DND-41 (cell line): ENCODE results near the gene GNAS.

Experiments
- ATAC-seq: fragments of 200-7000 bp; cut with Tn5 transposase; 3 replicates; pipeline ENCODE4 v1.9.1; 2021; ENCODE audit warnings: low read depth; ENCODE audit not compliant: insufficient read depth
- DNase-seq: peaks from one replicate; pipeline ENCODE4 v3.0.0-alpha.2; 2020
- H2AFZ ChIP-seq: 2 replicates; pipeline ENCODE4 v1.6.0; 2012; ENCODE audit warnings: low read depth, low read length
- H3K27ac ChIP-seq: 2 replicates; pipeline ENCODE4 v1.5.1; 2012; ENCODE audit warnings: low read length, inconsistent platforms
- H3K27me3 ChIP-seq: fragments of 200-600 bp; sonication (generic); 2 replicates; pipeline ENCODE4 v1.6.0; 2012; ENCODE audit warnings: low read length, mild to moderate bottlenecking, inconsistent platforms; ENCODE audit not compliant: insufficient read depth, poor library complexity
- H3K36me3 ChIP-seq: 2 replicates; pipeline ENCODE4 v1.5.1; 2012; ENCODE audit warnings: low read length, inconsistent platforms; ENCODE audit not compliant: insufficient read depth
- H3K4me1 ChIP-seq: 2 replicates; pipeline ENCODE4 v1.5.1; 2012; ENCODE audit warnings: mild to moderate bottlenecking, low read length; ENCODE audit not compliant: insufficient read depth
- H3K4me2 ChIP-seq: 2 replicates; pipeline ENCODE4 v1.6.0; 2012; ENCODE audit warnings: mild to moderate bottlenecking, moderate library complexity, low read length, inconsistent platforms; ENCODE audit not compliant: insufficient read depth
- H3K4me3 ChIP-seq, 2 experiments: fragments of 200-600 bp in 1 of 2; shearing (Covaris generic) in 1 of 2; 2 replicates each; pipeline ENCODE4 v1.5.1; 2012 to 2016; ENCODE audit warnings: inconsistent platforms in 2 of 2, low read length in 2 of 2, mild to moderate bottlenecking in 2 of 2, low read depth in 1 of 2, moderate library complexity in 1 of 2
- H3K79me2 ChIP-seq: 2 replicates; pipeline ENCODE4 v1.6.0; 2012; ENCODE audit warnings: low read length, inconsistent platforms; ENCODE audit not compliant: insufficient read depth
- H3K9ac ChIP-seq: 2 replicates; pipeline ENCODE4 v1.6.0; 2012; ENCODE audit warnings: low read depth, mild to moderate bottlenecking, inconsistent platforms, low read length, moderate library complexity
- H3K9me3 ChIP-seq: 2 replicates; pipeline ENCODE4 v1.5.1; 2012; ENCODE audit warnings: low read length, moderate library complexity, mild to moderate bottlenecking, inconsistent platforms; ENCODE audit not compliant: insufficient read depth, severe bottlenecking
- H4K20me1 ChIP-seq: 2 replicates; pipeline ENCODE4 v1.6.0; 2012; ENCODE audit warnings: low read length; ENCODE audit not compliant: insufficient read depth
- CTCF ChIP-seq: IDR thresholded peaks from 2 replicates; pipeline ENCODE4 v1.5.1; 2012; ENCODE audit warnings: borderline replicate concordance, low read length, moderate library complexity, mild to moderate bottlenecking; ENCODE audit not compliant: poor library complexity, severe bottlenecking; ENCODE audit errors: extremely low read depth
- EZH2 ChIP-seq: IDR thresholded peaks from 3 replicates; pipeline ENCODE4 v1.6.1; 2012; ENCODE audit warnings: borderline replicate concordance, low read depth, mild to moderate bottlenecking, moderate library complexity, low read length, inconsistent platforms; ENCODE audit not compliant: severe bottlenecking

The GNAS gene

GRCh38 chr20:58811334-58811733 lies 41.2 kb upstream of the GNAS start:
- H3K27me3 ChIP-seq = peaks cover 21% of the 10 kb centered on the region
- no peak for ATAC-seq

GRCh38 chr20:58813369-58813768 lies 39.1 kb upstream of the GNAS start:
- peaks cover 10% of the 10 kb centered on the region for H3K4me1 ChIP-seq
- no peak overlapping the region for H3K9ac ChIP-seq
- no peak for TF ChIP-seq EZH2
- TF ChIP-seq CTCF = no peak
- no peak overlapping the region for H3K4me3 ChIP-seq
- peaks cover 21% of the 10 kb centered on the region for H3K27me3 ChIP-seq
- H3K79me2 ChIP-seq = no peaks in the 10 kb centered on the region
- H3K27ac ChIP-seq = no peak overlapping the region
- H2AFZ ChIP-seq = no peak overlapping the region
- no peaks in the 10 kb centered on the region for H3K9me3 ChIP-seq
- DNase-seq (no peak), ATAC-seq (no peak)
- no peaks in the 10 kb centered on the region for H3K36me3 ChIP-seq
- H4K20me1 ChIP-seq = peaks cover 5% of the 10 kb centered on the region; the same call in 1 of the 2 replicates
- no peak overlapping the region for H3K4me2 ChIP-seq

More at GRCh38 chr20:58811334-58811733, 41.2 kb upstream of the GNAS start:
- Histone ChIP-seq H2AFZ (no peak overlapping the region), H3K79me2 (no peaks in the 10 kb centered on the region), H3K4me1 (peaks cover 10% of the 10 kb centered on the region), H3K27ac (no peak overlapping the region), H3K9ac (no peak overlapping the region), H3K4me3 (no peak overlapping the region), H4K20me1 (peaks cover 5% of the 10 kb centered on the region; the same call in 1 of the 2 replicates), H3K4me2 (no peak overlapping the region), H3K36me3 (no peaks in the 10 kb centered on the region), H3K9me3 (no peaks in the 10 kb centered on the region)
- DNase-seq = no peak
- TF ChIP-seq EZH2 = no peak
- TF ChIP-seq CTCF = no peak

- peak; percentile 74 for DNase-seq
- no peak overlapping the region for H3K9ac ChIP-seq
- H3K36me3 ChIP-seq = no peaks in the 10 kb centered on the region
- TF ChIP-seq CTCF (no peak), EZH2 (no peak)
- ATAC-seq = peak; percentile 93
- peaks cover 10% of the 10 kb centered on the region for H3K4me1 ChIP-seq
- peak overlapping the region; percentile 66; the same call in 1 of the 2 replicates for H2AFZ ChIP-seq
- peaks cover 3% of the 10 kb centered on the region for H3K9me3 ChIP-seq
- H3K4me3 ChIP-seq = no peak overlapping the region
- H3K27me3 ChIP-seq = peaks cover 11% of the 10 kb centered on the region
- no peaks in the 10 kb centered on the region for H3K79me2 ChIP-seq
- H3K4me2 ChIP-seq = peak overlapping the region; percentile 27
- peaks cover 5% of the 10 kb centered on the region for H4K20me1 ChIP-seq
- no peak overlapping the region for H3K27ac ChIP-seq
Measured at GRCh38 chr20:58815448-58815847, 37.1 kb upstream of the GNAS start.
